ENCODE results near the gene IDH3A.

The IDH3A gene

GRCh38 chr15:78139578-78139977 is 9.6 kb upstream of the IDH3A start:
- no peaks in the 10 kb centered on the region for H3K79me2 ChIP-seq (ENCODE audit: insufficient read depth, low read depth)
- no peaks in the 10 kb centered on the region for H3K4me1 ChIP-seq (ENCODE audit: low read depth, poor library complexity, severe bottlenecking)
- no peak overlapping the region for H3K27ac ChIP-seq
- no peak overlapping the region for H3K4me3 ChIP-seq (IDR thresholded peaks at IDR 0.05; ENCODE audit: insufficient read depth, low read depth, low read length)
- H3K9ac ChIP-seq: no peak overlapping the region
- no peaks in the 10 kb centered on the region for H3K27me3 ChIP-seq (ENCODE audit: insufficient read depth, low read depth)
- H3K4me2 ChIP-seq: no peak overlapping the region
- no peaks in the 10 kb centered on the region for H4K20me1 ChIP-seq (ENCODE audit: insufficient read depth)
- H3K36me3 ChIP-seq (ENCODE audit: insufficient read depth): no peaks in the 10 kb centered on the region
- no peak for TF ChIP-seq CTCF (conservative IDR thresholded peaks at IDR 0.05; ENCODE audit: low read depth, low read length)
- no peak overlapping the region for H2AFZ ChIP-seq (ENCODE audit: low read depth)

GRCh38 chr15:78140292-78140691 is 8.9 kb upstream of the IDH3A start:
- TF ChIP-seq CTCF (conservative IDR thresholded peaks at IDR 0.05; ENCODE audit: low read depth, low read length): no peak
- Histone ChIP-seq H3K4me3 (IDR thresholded peaks at IDR 0.05; ENCODE audit: insufficient read depth, low read depth, low read length) (no peak overlapping the region), H2AFZ (ENCODE audit: low read depth) (no peak overlapping the region), H4K20me1 (ENCODE audit: insufficient read depth) (no peaks in the 10 kb centered on the region), H3K27me3 (ENCODE audit: insufficient read depth, low read depth) (no peaks in the 10 kb centered on the region), H3K4me2 (no peak overlapping the region), H3K36me3 (ENCODE audit: insufficient read depth) (no peaks in the 10 kb centered on the region), H3K27ac (no peak overlapping the region), H3K4me1 (ENCODE audit: low read depth, poor library complexity, severe bottlenecking) (no peaks in the 10 kb centered on the region), H3K9ac (no peak overlapping the region), H3K79me2 (ENCODE audit: insufficient read depth, low read depth) (no peaks in the 10 kb centered on the region)

DNA sequence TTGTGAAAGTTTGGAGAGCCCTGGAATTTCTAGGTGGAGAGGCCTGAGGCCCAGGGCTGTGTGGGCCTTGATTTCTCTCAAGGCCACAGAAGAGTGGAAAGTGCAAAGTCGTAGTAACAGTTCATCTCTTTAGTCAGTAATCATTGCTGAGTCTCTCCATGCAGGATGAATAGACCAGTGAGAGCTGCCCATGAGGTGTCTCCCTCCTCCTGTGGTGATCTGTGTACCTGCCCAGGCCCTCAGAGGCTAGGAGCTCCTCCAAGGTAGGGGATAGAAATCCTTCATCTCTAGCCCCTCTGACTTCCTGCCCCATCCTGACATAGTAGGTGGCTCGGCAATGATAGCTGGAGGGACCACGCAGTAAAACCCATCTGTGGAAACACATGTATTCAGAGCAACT is 6.8 kb upstream of the IDH3A start:
- no peaks in the 10 kb centered on the region for H3K36me3 ChIP-seq (ENCODE audit: insufficient read depth)
- H3K4me3 ChIP-seq (IDR thresholded peaks at IDR 0.05; ENCODE audit: insufficient read depth, low read depth, low read length): no peak overlapping the region
- H3K27me3 ChIP-seq (ENCODE audit: insufficient read depth, low read depth): no peaks in the 10 kb centered on the region
- no peak overlapping the region for H3K4me2 ChIP-seq
- no peak for TF ChIP-seq CTCF (conservative IDR thresholded peaks at IDR 0.05; ENCODE audit: low read depth, low read length)
- no peaks in the 10 kb centered on the region for H4K20me1 ChIP-seq (ENCODE audit: insufficient read depth)
- no peak overlapping the region for H3K9ac ChIP-seq
- H3K4me1 ChIP-seq (ENCODE audit: low read depth, poor library complexity, severe bottlenecking): no peaks in the 10 kb centered on the region
- H2AFZ ChIP-seq (ENCODE audit: low read depth): no peak overlapping the region
- no peak overlapping the region for H3K27ac ChIP-seq
- H3K79me2 ChIP-seq (ENCODE audit: insufficient read depth, low read depth): no peaks in the 10 kb centered on the region

DNA sequence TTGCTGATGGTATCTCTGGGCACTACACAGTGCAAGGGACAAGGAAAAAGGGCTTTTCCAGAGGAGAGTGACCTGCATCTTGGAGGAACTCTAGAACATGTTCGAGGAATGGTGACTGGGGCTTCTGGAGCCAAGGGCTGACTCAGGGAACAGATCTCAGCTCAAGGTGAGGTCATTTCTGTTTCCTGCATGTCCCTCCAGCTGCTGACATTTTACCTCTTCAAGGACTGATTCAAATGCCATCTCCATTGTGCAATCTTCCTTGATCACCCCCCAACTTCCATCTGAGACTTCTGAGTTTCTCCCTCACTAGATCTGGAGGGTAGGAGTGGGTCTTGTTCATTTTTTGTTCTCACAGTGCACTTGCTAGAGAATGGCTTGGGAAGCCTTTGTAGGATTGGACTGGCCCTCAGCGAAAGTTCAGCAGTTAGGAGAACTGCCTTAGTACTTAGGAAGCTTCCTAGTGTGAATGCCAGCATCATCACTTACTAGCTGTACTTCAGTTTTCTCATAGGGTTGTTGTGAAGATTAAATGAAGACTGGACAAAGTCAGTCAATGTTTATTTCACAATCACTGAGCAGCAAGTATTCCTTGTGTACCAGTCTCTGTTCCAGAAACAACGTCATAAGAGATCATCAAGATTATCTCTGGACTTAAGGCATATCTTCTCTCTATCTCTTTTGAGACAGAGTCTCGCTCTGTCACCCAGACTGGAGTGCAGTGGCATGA is 2.6 kb upstream of the IDH3A start:
- no peak for TF ChIP-seq CTCF (conservative IDR thresholded peaks at IDR 0.05; ENCODE audit: low read depth, low read length)
- no peak overlapping the region for H3K4me3 ChIP-seq (IDR thresholded peaks at IDR 0.05; ENCODE audit: insufficient read depth, low read depth, low read length)
- H2AFZ ChIP-seq (ENCODE audit: low read depth): no peak overlapping the region
- H3K4me1 ChIP-seq (ENCODE audit: low read depth, poor library complexity, severe bottlenecking): peaks cover 24% of the 10 kb centered on the region
- H4K20me1 ChIP-seq (ENCODE audit: insufficient read depth): no peaks in the 10 kb centered on the region
- no peak overlapping the region for H3K4me2 ChIP-seq
- no peak overlapping the region for H3K9ac ChIP-seq
- no peak overlapping the region for H3K27ac ChIP-seq
- H3K27me3 ChIP-seq (ENCODE audit: insufficient read depth, low read depth): no peaks in the 10 kb centered on the region
- H3K79me2 ChIP-seq (ENCODE audit: insufficient read depth, low read depth): peaks cover 18% of the 10 kb centered on the region; the same call in 1 of the 2 replicates
- no peaks in the 10 kb centered on the region for H3K36me3 ChIP-seq (ENCODE audit: insufficient read depth)
